Fibroblast of pulmonary artery (primary cell): Measurements from ENCODE around the gene MACROH2A1.

Experiments used
- DNase-seq: peaks from one replicate; pipeline ENCODE4 v3.0.0-alpha.2; 2010; ENCODE audit warnings: low read depth
- H3K4me3 ChIP-seq: replicated peaks from 2 replicates; pipeline ENCODE4 v1.5.1; 2011; ENCODE audit warnings: low read depth, mild to moderate bottlenecking, control low read depth, low read length, moderate library complexity
- CTCF ChIP-seq: IDR thresholded peaks from 2 replicates; pipeline ENCODE4 v1.5.1; 2011; ENCODE audit warnings: mild to moderate bottlenecking, control low read depth, low read length, inconsistent platforms; ENCODE audit errors: missing control alignments

Gene MACROH2A1

GRCh38 chr5:135326296-135327254 is 72.5 kb downstream of the MACROH2A1 start:
- TF ChIP-seq CTCF: no peak
- no peak overlapping the region for H3K4me3 ChIP-seq
- no peak for DNase-seq

- H3K4me3 ChIP-seq: no peak overlapping the region
- no peak for TF ChIP-seq CTCF
- no peak for DNase-seq
Measured at GRCh38 chr5:135324897-135325650, 74.0 kb downstream of the MACROH2A1 start.

- no peak overlapping the region for H3K4me3 ChIP-seq
- TF ChIP-seq CTCF: no peak
- no peak for DNase-seq
Measured at GRCh38 chr5:135324160-135324559, 74.9 kb downstream of the MACROH2A1 start.

GRCh38 chr5:135323701-135324132 is 75.3 kb downstream of the MACROH2A1 start:
- no peak overlapping the region for H3K4me3 ChIP-seq
- no peak for DNase-seq
- TF ChIP-seq CTCF: no peak

GRCh38 chr5:135323227-135323626 is 75.8 kb downstream of the MACROH2A1 start:
- no peak overlapping the region for H3K4me3 ChIP-seq
- no peak for DNase-seq
- TF ChIP-seq CTCF: no peak

- H3K4me3 ChIP-seq: no peak overlapping the region
- DNase-seq: no peak
- no peak for TF ChIP-seq CTCF
Measured at GRCh38 chr5:135322744-135323143, 76.3 kb downstream of the MACROH2A1 start.
